H1 (cell line): Measurements from ENCODE around the gene CRYGN. TPM values are rescaled to one million over a fixed set of nuclear protein-coding genes. Genes with fewer than 3 reads are reported as not detected.

Experiments
- ASH2L ChIP-seq: fragments of 200-600, 300-600 bp; sonication (generic); IDR thresholded peaks from one replicate; pipeline ENCODE4 v1.7.1; 2017; ENCODE audit warnings: low read length
- ATF2 ChIP-seq: IDR thresholded peaks from 2 replicates; pipeline ENCODE4 v1.6.1; 2012; ENCODE audit warnings: low read length, inconsistent platforms
- ATF3 ChIP-seq: IDR thresholded peaks from 2 replicates; pipeline ENCODE4 v1.6.1; 2011; ENCODE audit warnings: low read depth, mild to moderate bottlenecking, low read length; ENCODE audit not compliant: insufficient read depth
- CBX8 ChIP-seq: fragments of 300-800, 300-1000 bp; sonication (generic); IDR thresholded peaks from 2 replicates; pipeline ENCODE4 v1.7.1; 2016; ENCODE audit warnings: low read depth, low read length, borderline replicate concordance
- CTCF ChIP-seq, 3 experiments: IDR thresholded peaks; 1 replicate in 2 of 3; 2 replicates in 1 of 3; pipeline versions ENCODE4 v1.5.1 to v1.6.1; 2011; ENCODE audit warnings: low read length in 3 of 3, mild to moderate bottlenecking in 3 of 3, inconsistent platforms in 2 of 3, low read depth in 1 of 3, moderate library complexity in 1 of 3; ENCODE audit not compliant: insufficient read depth in 1 of 3; ENCODE audit errors: control extremely low read depth in 1 of 3
- E2F6 ChIP-seq: IDR thresholded peaks from 2 replicates; pipeline ENCODE4 v1.6.1; 2012; ENCODE audit warnings: inconsistent platforms
- EGR1 ChIP-seq: IDR thresholded peaks from 2 replicates; pipeline ENCODE4 v1.6.1; 2011; ENCODE audit warnings: low read depth, low read length, borderline replicate concordance
- JUND ChIP-seq: IDR thresholded peaks from 2 replicates; pipeline ENCODE4 v1.6.1; 2011; ENCODE audit warnings: mild to moderate bottlenecking, improper control_type of control experiment, low read length
- KDM4A ChIP-seq: IDR thresholded peaks from one replicate; pipeline ENCODE4 v1.7.1; 2012; ENCODE audit warnings: low read depth, mild to moderate bottlenecking, moderate library complexity, low read length, inconsistent platforms; ENCODE audit not compliant: severe bottlenecking
- KDM5A ChIP-seq: fragments of 200-600 bp; IDR thresholded peaks from 2 replicates; pipeline ENCODE4 v1.7.1; 2012; ENCODE audit warnings: mild to moderate bottlenecking, low read length, inconsistent platforms, mixed read lengths
- PHF8 ChIP-seq: fragments of 200-600 bp; sonication (generic); conservative IDR thresholded peaks from 2 replicates; pipeline ENCODE4 v1.7.1; 2012; ENCODE audit warnings: low read depth, mild to moderate bottlenecking, inconsistent platforms, low read length, moderate library complexity
- POLR2AphosphoS5 ChIP-seq: IDR thresholded peaks from 2 replicates; pipeline ENCODE4 v1.6.1; 2011; ENCODE audit warnings: low read depth, low read length
- POU5F1 ChIP-seq: IDR thresholded peaks from 2 replicates; pipeline ENCODE4 v1.6.1; 2011; ENCODE audit warnings: low read depth, mild to moderate bottlenecking, low read length, moderate library complexity
- RNF2 ChIP-seq: fragments of 200-900, 300-1000 bp; sonication (generic); IDR thresholded peaks from 2 replicates; pipeline ENCODE4 v1.7.1; 2016; ENCODE audit warnings: borderline replicate concordance, low read depth, mild to moderate bottlenecking, antibody characterized with exemption, low read length; ENCODE audit not compliant: poor library complexity, severe bottlenecking; ENCODE audit errors: missing control alignments
- SRF ChIP-seq: IDR thresholded peaks from 2 replicates; pipeline ENCODE4 v1.6.1; 2011; ENCODE audit warnings: mild to moderate bottlenecking, low read depth, low read length, moderate library complexity
- SUZ12 ChIP-seq: fragments of 200-600 bp; sonication (generic); IDR thresholded peaks from 2 replicates; pipeline ENCODE4 v1.6.1; 2012; ENCODE audit warnings: mild to moderate bottlenecking, inconsistent platforms, low read length, moderate library complexity, mixed read lengths
- TBP ChIP-seq: IDR thresholded peaks from 2 replicates; pipeline ENCODE4 v1.6.1; 2011; ENCODE audit warnings: low read depth, low read length, improper control_type of control experiment
- ZNF274 ChIP-seq: IDR thresholded peaks from 2 replicates; pipeline ENCODE4 v1.7.0; 2012; ENCODE audit warnings: low read length, borderline replicate concordance; ENCODE audit errors: extremely low read depth
- polyA plus RNA-seq, 7 experiments: library from polyadenylated mRNA; depleted of rRNA in 3 of 7; stranded (reverse) in 5 of 7; unstranded in 2 of 7; fragments of >200 nt in 5 of 7; fragments of 200-250 nt in 2 of 7; gene quantifications; 1 replicate in 5 of 7; 2 replicates in 1 of 7; 4 replicates in 1 of 7; pipeline versions ENCODE4 v1.2.1 to v1.2.3, GENCODE V29; 2011 to 2013; ENCODE audit warnings: missing spikeins in 2 of 7, mixed read lengths in 2 of 7
- total RNA-seq: library from RNA; stranded (reverse); fragmentation: NEBNext Ultra II Directional; extraction: Animal tissue kit (Norgen Biotek cat#: 25700); gene quantifications from 2 replicates; pipeline ENCODE4 v1.2.1, GENCODE V29; 2021

Gene CRYGN
- total and polyA plus RNA-seq, 2 of the 8 experiments (the other 6 are each of a cell fraction or from before 2014, with no cell fraction given) = 0.98 to 1.6 TPM

- TF ChIP-seq RNF2 = no peak
- TF ChIP-seq CTCF (IDR thresholded peaks at IDR 0.05; ENCODE audit: control extremely low read depth in 1 of 3, insufficient read depth in 1 of 3, low read depth in 1 of 3, low read length in 3 of 3) = peak in 2 of 3 experiments; percentile 7 to 22; a peak in 1 of 4 replicates
- no peak for TF ChIP-seq POU5F1
- no peak for TF ChIP-seq KDM5A
- TF ChIP-seq EGR1 = no peak
- TF ChIP-seq CBX8 = no peak
- no peak for TF ChIP-seq E2F6
- no peak for TF ChIP-seq SRF
- TF ChIP-seq JUND = no peak
- no peak for TF ChIP-seq TBP
- TF ChIP-seq SUZ12 = no peak
- TF ChIP-seq KDM4A = no peak
- TF ChIP-seq ATF3 = no peak
- no peak for TF ChIP-seq ZNF274
- TF ChIP-seq ASH2L = no peak
- TF ChIP-seq POLR2AphosphoS5 = no peak
- TF ChIP-seq ATF2 = no peak
- TF ChIP-seq PHF8 = no peak
These were observed 60.3 kb downstream of the CRYGN start (continued) for GRCh38 chr7:151379534-151380198.
